Activated CD8-positive, alpha-beta T cell treated with anti-CD3 and anti-CD28 coated beads for 36 hours (primary cell): ENCODE data around the gene HOMER3. TPM values are rescaled to one million over a fixed set of nuclear protein-coding genes. Genes with fewer than 3 reads are reported as not detected.

Experiments
- ATAC-seq: fragments of 200-7000 bp; cut with Tn5 transposase; one replicate; pipeline ENCODE4 v1.10.0; 2021; ENCODE audit warnings: mild to moderate bottlenecking, moderate library complexity
- CTCF ChIA-PET: fragments of 350-600 bp; sonication (Branson Sonifier 250); formaldehyde crosslinking; loops from one replicate; lab custom pipeline; 2021; ENCODE audit warnings: antibody characterized with exemption; lab: Charles Lee
- POLR2A ChIA-PET: fragments of 350-600 bp; sonication (Branson Sonifier 250); formaldehyde crosslinking; loops from one replicate; lab custom pipeline; 2021; ENCODE audit warnings: antibody characterized with exemption; lab: Charles Lee
- DNase-seq: peaks from one replicate; pipeline ENCODE4 v3.0.0-alpha.2; 2020
- H3K27ac Mint-ChIP-seq: one replicate; pipeline ENCODE4 v1.8.0; 2021; ENCODE audit warnings: mild to moderate bottlenecking, mixed read lengths
- H3K27me3 Mint-ChIP-seq: one replicate; pipeline ENCODE4 v1.8.0; 2021; ENCODE audit warnings: mixed read lengths
- H3K36me3 Mint-ChIP-seq: one replicate; pipeline ENCODE4 v1.8.0; 2021; ENCODE audit warnings: low read depth, mixed read lengths
- H3K4me1 Mint-ChIP-seq: one replicate; pipeline ENCODE4 v1.8.0; 2021; ENCODE audit warnings: low read depth, mixed read lengths
- H3K4me3 Mint-ChIP-seq: one replicate; pipeline ENCODE4 v1.8.0; 2021; ENCODE audit warnings: mild to moderate bottlenecking, moderate library complexity, mixed read lengths
- H3K9me3 Mint-ChIP-seq: one replicate; pipeline ENCODE4 v1.8.0; 2021; ENCODE audit warnings: mixed read lengths
- intact Hi-C: fragments of 100-400 bp; cut with micrococcal nuclease; formaldehyde crosslinking; loops from one replicate; pipeline ENCODE4 v1.10.0; 2022
- total RNA-seq, 2 experiments: library from RNA; stranded (reverse); gene quantifications; one replicate each; pipeline ENCODE4 v1.2.3, GENCODE V29; 2021
- TF ChIP-seq, protein P1 (sequence below): fragments of 200-600 bp; IDR thresholded peaks from one replicate; pipeline ENCODE4 v1.8.0; 2022; ENCODE audit warnings: antibody characterized with exemption, mild to moderate bottlenecking

HOMER3 gene
- under 1 TPM; 0.36 to 0.51 TPM for total RNA-seq

DNA sequence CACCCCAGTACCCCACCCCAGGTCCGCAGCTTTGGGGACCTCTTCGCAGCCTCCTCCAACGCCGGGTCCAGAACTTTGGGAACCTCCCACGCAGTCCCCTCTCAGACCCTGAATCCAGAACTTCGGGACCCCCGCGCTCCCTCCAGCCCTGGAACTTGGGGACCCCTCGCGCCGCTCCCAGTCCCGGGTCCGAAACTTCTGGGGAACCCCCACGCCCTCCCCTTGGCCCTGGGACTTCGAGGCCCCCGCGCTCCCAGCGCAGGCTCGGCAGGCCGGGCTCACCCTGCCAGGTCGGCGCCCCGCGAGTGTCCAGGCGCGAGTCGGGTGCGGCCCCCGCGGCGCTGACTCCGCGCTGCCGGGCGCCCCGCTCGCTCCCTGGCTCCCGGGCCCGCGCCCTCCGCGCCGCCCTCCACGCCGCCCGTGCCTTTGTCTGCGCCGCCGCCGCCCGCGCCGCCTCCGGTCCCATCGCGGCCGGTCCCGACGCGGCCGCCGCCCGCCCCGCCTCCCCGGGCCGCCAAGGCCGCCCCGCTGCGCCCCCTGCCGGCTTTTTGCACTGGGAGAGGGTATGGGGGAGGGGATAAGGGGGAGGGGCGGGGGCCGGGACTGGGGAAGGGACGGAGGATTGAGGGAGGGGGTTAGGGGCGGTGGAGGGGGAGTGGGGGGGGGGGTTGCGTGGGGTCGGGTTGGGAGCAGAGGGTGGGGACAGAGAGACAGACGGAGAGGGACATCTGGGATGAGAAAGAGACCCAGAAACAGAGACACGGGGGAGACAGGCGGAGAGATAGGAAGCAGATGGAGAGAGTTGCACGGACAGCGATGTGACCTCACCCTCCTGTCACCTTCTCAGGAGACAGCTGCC is at the start of gene HOMER3:
HOMER3 (minus strand) TSS at position 449 of the 859 bp plus-strand sequence. CDS start 2,235 bp downstream, outside the sequence.
- peak within 1 kb of the TSS; percentile 51 for H3K4me3 Mint-ChIP-seq
- TF ChIP-seq, protein P1, sequence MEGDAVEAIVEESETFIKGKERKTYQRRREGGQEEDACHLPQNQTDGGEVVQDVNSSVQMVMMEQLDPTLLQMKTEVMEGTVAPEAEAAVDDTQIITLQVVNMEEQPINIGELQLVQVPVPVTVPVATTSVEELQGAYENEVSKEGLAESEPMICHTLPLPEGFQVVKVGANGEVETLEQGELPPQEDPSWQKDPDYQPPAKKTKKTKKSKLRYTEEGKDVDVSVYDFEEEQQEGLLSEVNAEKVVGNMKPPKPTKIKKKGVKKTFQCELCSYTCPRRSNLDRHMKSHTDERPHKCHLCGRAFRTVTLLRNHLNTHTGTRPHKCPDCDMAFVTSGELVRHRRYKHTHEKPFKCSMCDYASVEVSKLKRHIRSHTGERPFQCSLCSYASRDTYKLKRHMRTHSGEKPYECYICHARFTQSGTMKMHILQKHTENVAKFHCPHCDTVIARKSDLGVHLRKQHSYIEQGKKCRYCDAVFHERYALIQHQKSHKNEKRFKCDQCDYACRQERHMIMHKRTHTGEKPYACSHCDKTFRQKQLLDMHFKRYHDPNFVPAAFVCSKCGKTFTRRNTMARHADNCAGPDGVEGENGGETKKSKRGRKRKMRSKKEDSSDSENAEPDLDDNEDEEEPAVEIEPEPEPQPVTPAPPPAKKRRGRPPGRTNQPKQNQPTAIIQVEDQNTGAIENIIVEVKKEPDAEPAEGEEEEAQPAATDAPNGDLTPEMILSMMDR = no peak
- peak; percentile 88 for ATAC-seq
- H3K36me3 Mint-ChIP-seq = no peaks in the 10 kb centered on the region
- POLR2A ChIA-PET = no interaction called here
- CTCF ChIA-PET = interaction anchor here (1.2 kb wide), 1 partner anchor 15 kb away, joined by 3 read pairs; no protein-coding TSS in a partner anchor
- DNase-seq = peak; percentile 74
- peaks cover 7% of the 10 kb centered on the region for H3K4me1 Mint-ChIP-seq
- no peaks in the 10 kb centered on the region for H3K9me3 Mint-ChIP-seq
- intact Hi-C loops = no loop called here
- peaks cover 27% of the 10 kb centered on the region for H3K27me3 Mint-ChIP-seq
- H3K27ac Mint-ChIP-seq = no peak within 1 kb of the TSS

DNA sequence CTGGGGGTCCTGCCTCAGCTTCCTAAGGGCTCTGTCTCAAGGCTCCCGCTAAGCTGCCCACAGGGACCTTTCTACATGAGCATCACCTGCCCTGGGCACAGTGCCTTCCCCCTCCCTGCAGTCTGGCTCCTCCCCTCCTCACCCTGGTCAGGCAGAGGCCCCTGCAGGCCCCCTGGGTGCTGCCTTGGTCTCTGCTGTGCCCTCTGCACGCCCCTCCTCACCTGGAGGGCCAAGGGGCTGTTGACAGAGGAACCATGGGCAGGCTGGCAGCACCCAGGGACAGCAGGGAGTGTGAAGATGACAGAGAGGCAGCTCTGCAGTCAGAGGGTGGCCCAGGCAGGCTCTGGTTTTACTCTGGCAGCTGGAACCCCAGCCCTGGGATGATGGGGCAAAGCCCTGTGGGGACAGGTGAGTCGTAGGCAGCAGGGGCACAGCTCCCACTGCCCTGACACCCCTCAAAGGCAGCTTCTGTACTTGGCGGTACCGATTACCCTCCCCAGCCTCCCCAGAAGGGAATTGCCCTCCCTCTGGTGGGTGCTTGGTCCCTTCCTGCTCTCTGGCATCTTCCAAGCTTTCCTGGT is 49.2 kb upstream of the HOMER3 start:
- intact Hi-C loops = no loop called here
- no peak for ATAC-seq
- TF ChIP-seq, protein P1 = no peak
- Mint-ChIP-seq H3K4me3 (no peak overlapping the region), H3K4me1 (no peaks in the 10 kb centered on the region), H3K27ac (no peak overlapping the region), H3K9me3 (no peaks in the 10 kb centered on the region), H3K36me3 (peaks cover 16% of the 10 kb centered on the region), H3K27me3 (peaks cover 3% of the 10 kb centered on the region)
- CTCF ChIA-PET = no interaction called here
- no peak for DNase-seq
- POLR2A ChIA-PET = no interaction called here

DNA sequence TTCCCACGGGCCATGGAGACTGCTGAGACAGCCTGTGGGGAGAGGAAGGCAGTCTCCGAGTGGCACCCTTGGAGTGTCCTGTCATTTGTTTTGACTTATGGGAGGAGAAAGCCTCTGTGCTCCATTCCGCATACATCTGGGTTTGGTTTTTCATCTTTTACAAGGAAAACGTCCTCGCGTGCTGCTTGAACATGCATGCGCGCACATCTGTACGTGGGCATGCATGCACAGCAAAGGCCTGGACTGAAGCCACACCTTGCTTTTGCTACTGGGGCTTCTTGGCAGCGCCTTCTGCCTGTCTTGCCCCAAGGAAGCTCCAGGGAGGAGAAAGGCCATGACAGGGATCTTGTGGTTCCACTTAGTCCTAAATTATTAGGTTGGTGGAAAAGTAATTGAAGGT is 48.3 kb upstream of the HOMER3 start:
- TF ChIP-seq, protein P1 = no peak
- CTCF ChIA-PET = no interaction called here
- Mint-ChIP-seq H3K4me3 (no peak overlapping the region), H3K9me3 (no peaks in the 10 kb centered on the region), H3K36me3 (peaks cover 12% of the 10 kb centered on the region), H3K27me3 (peaks cover 6% of the 10 kb centered on the region), H3K4me1 (no peaks in the 10 kb centered on the region), H3K27ac (no peak overlapping the region)
- intact Hi-C loops = no loop called here
- no peak for ATAC-seq
- DNase-seq = no peak
- POLR2A ChIA-PET = no interaction called here

DNA sequence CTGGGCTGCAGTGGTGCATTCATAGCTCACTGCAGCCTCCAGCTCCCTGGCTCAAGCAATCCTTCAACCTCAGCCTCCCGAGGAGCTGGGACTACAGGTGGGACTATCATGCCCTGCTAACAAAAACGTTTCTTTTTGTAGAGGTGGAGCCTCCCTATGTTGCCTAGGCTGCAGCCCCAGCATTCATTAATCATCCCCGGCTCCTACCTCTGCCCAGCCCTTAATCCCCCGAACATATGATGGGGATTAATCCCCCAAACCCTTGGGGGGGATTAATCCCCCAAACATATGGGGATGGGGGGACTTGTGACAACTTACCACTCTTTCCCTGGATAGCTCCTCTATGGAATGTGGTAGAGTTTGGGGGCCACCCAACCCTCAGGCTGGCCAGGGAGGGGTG is 46.4 kb upstream of the HOMER3 start:
- no peak for DNase-seq
- CTCF ChIA-PET = interaction anchor here (1.0 to 1.9 kb wide), 6 partner anchors 13 to 396 kb away, joined by 3 to 7 read pairs (median 4); partner anchors contain the start of genes COPE, DDX49 and UPF1
- Mint-ChIP-seq H3K36me3 (no peaks in the 10 kb centered on the region), H3K4me1 (no peaks in the 10 kb centered on the region), H3K27me3 (peaks cover 9% of the 10 kb centered on the region), H3K27ac (no peak overlapping the region), H3K9me3 (no peaks in the 10 kb centered on the region), H3K4me3 (no peak overlapping the region)
- TF ChIP-seq, protein P1 = no peak
- no peak for ATAC-seq
- POLR2A ChIA-PET = interaction anchor here (1.0 to 1.1 kb wide), 2 partner anchors 10 to 74 kb away, joined by 3 read pairs; no protein-coding TSS in a partner anchor
- intact Hi-C loops = no loop called here

DNA sequence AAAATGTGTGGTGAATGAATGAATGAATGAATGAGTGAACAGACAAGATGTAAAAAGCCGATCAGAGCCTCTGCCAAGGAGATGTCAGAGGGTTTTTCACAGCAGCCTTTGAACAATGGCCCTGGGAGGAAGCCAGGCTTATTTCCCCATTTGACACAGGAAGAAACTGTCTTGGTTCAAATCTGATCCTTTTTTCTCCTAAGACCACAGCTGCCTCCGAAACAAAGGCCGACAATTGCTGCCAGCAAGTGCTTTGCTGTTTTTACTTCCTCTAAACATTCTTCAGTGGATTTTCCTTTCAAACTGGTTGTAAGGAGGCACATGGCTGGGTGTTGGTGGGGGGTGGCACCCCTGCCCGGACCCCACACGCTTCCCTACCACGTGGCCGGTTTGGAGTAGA is 44.2 kb upstream of the HOMER3 start:
- ATAC-seq (no peak), DNase-seq (no peak)
- CTCF ChIA-PET = no interaction called here
- H3K27me3 Mint-ChIP-seq = peaks cover 12% of the 10 kb centered on the region
- POLR2A ChIA-PET = interaction anchor here (0.6 kb wide), 1 partner anchor 247 kb away, joined by 3 read pairs; no protein-coding TSS in a partner anchor
- H3K9me3 Mint-ChIP-seq = no peaks in the 10 kb centered on the region
- no peak overlapping the region for H3K27ac Mint-ChIP-seq
- TF ChIP-seq, protein P1 = no peak
- no peaks in the 10 kb centered on the region for H3K4me1 Mint-ChIP-seq
- no peaks in the 10 kb centered on the region for H3K36me3 Mint-ChIP-seq
- intact Hi-C loops = no loop called here
- H3K4me3 Mint-ChIP-seq = no peak overlapping the region
